GM18526 (cell line): ENCODE data around the gene ZBTB47.

Experiments
- POLR2A ChIP-seq: IDR thresholded peaks from 3 replicates; pipeline ENCODE4 v1.6.1; 2011; ENCODE audit not compliant: insufficient read length; ENCODE audit errors: extremely low read depth

Gene ZBTB47

GRCh38 chr3:42685363-42685881 is 31.9 kb downstream of the ZBTB47 start, which contains the start of gene KLHL40:
KLHL40 (plus strand) TSS chr3:42685537; CDS start chr3:42685619, 82 bp downstream.
- no peak for TF ChIP-seq POLR2A

GRCh38 chr3:42685891-42686820 is 32.7 kb downstream of the ZBTB47 start:
- no peak for TF ChIP-seq POLR2A

- no peak for TF ChIP-seq POLR2A
These were observed 33.5 kb downstream of the ZBTB47 start for GRCh38 chr3:42686832-42687650.

- no peak for TF ChIP-seq POLR2A
These were observed 34.5 kb downstream of the ZBTB47 start for GRCh38 chr3:42688016-42688415.

GRCh38 chr3:42688487-42689420 is 35.3 kb downstream of the ZBTB47 start:
- TF ChIP-seq POLR2A, result no peak

DNA sequence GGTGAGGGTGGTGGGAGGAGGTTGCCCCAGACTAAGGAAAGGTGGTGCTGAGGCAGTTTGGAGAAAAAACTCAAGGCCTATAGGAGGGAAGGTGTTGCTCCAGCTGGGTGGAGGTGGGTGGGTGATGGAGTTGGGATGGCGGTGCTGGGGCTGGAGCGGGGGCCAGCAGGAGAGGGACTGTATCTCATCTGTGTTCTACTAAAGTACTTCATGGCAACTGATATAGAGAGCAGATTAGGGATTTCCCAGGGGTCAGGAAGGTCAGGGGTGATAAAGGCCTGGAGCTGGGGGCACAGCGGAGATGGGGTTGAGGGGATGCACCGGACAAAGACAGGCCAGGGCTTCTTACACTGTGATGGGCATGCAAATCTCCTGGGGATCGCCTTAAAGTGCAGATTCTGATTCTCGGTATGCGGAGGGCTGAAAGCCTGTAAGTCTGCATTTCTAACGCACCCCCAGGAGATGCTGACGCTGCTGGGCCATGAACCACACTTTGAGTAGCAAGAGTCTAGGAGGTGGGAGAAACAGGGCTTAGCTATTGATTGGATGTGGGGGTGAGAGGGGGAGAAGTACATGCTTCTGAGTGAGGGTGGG is 36.0 kb downstream of the ZBTB47 start:
- TF ChIP-seq POLR2A, result no peak

DNA sequence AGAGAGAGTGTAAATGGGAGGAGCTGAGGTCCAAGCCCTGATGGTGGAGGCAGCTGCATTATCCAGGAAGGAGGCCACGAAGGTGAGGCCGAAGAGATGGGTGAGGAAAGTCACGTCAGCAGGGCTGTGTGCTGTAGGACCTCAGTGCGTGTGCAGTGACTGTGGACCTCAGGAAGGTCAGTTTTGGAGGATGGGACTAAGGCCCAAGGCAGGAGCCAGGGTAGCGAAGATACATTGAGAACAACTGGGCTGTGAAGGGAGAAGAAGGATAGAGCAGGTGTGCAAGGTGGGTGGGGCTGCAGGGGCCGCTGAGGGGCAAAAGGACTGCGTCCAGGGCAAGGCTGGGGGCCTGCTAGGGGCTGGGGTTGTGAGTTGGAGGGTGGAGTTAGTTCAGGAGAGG is 36.7 kb downstream of the ZBTB47 start:
- no peak for TF ChIP-seq POLR2A

DNA sequence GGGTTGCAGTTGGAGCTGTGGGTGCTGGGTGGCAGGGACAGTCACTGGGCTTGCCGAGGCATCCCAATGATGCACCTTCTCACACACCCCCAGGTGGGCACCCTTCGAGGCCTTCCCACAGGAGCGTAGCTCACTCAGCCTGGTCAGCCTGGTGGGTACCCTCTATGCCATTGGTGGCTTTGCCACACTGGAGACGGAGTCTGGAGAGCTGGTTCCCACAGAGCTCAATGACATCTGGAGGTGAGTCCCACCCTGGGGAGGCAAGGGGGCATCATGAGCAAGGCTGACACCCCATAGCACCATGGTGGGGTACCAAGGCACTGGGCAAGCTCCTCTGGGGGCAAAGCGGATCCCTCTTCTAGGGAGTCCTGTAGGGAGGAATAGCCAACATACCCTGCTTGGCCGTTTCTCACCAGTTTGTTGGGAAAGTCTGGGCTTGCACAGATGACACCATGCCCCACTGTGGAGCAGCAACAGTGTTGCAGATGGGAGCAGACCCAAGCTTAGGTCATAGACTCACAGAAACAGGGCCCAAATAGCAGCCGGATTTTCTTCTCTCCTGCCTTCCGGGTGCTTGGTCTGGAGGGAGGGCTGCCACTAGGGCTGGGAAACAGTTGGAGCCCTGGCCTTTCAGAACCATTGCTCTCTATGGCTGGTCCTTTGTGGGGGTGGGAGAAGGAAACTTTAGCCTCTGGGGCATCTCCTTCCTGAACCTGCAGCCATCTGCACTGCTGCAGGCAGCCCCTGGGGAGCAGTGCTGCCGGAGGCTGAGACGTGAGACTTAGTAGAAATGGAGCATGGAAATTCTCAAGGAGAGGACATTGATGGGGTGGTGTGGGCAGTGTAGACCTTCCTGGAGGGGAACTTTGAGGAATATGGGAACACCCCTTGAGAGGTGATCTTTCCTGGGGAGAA is 37.5 kb downstream of the ZBTB47 start:
- TF ChIP-seq POLR2A, result no peak

DNA sequence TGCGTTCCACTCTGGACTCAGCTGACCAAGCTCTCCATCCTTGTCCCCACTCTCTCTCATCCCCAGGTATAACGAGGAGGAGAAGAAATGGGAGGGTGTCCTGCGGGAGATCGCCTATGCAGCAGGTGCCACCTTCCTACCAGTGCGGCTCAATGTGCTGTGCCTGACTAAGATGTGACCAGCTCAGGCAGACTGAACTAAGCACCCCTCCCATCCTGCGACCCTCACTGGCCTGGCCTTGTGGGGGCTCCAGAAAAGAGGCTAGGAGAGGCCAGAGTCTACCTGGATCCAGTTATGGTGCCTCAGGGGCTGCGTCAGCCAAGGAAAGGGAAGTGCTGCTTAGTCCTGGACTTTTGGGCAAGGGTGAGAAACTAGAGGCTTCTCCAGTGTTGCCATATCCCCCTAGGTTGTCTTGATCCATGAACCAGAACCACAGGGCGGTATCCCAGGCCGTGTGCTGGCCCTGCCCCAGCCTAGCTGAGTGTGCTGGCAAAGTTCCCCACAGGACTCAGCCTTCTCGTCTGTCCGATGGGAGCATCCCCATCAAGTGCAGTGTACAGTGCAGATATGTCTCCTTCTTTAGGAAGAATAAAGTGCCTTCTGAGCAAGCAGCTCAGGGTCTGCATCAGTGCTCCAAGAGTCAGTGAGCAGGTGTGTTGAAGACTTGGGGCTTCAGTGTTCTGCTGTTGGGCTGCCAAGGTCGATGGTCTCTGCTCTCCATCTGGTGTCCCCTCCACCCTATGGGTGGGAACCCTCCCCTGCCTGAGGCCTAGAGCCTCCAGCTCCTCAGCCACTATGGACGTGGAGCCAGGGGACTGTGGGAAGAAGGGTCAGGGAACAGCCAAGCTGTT is 38.5 kb downstream of the ZBTB47 start:
- TF ChIP-seq POLR2A, result no peak

DNA sequence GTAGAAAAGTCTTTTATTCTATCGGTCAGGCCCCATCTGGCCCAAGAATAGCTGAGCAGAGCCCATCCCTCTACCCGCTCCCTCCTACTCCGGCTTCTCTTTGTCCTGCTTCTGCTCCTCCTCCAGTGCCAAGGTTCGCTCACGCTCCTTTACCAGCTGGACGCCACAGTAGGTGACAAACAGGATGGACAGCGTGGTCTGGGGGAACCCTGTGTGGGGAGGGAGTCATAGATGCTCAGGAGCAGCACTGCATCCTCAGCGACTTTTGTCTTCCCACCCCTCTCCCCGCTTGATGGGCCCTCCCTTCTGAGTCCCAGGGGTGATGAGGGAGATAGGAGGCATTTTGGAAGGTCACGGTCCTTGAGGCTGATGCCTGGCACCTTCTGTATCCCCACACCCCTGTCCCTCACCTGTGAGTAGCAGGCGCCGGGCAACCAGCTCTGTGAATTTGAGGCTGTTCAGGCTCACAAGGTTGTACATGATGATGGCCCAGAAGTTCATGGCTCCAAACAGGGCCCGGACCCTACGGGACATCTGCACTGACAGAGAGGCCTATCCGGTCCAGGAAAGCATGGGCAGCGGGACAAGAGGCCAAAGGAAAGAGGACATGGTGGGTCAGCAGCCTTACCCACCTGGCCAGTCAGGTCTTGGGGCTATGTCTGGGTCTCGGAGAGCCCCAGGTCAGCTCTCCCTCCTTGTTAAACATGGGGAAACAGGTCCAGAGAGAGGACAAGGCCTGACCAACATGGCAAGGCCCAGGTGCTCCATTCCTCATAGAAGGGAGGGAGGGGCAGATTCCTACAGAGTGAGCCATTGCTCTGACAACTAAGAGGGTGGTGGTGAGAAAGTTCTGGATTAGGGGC is 39.4 kb downstream of the ZBTB47 start:
- no peak for TF ChIP-seq POLR2A

- no peak for TF ChIP-seq POLR2A
These were observed 40.0 kb downstream of the ZBTB47 start for GRCh38 chr3:42693530-42693930.
